ENCODE data around the gene TAGLN. TPM values are rescaled to one million over a fixed set of nuclear protein-coding genes. Genes with fewer than 3 reads are reported as not detected.

The TAGLN gene
- polyA plus RNA-seq, 1 of the 3 experiments (the other 2 are of a cell fraction): 519 TPM

GRCh38 chr11:117187007-117187406 is 12.2 kb upstream of the TAGLN start:
- no peak for DNase-seq
- Histone ChIP-seq H3K79me2 (ENCODE audit: insufficient read depth) (no peaks in the 10 kb centered on the region), H3K9me3 (no peaks in the 10 kb centered on the region), H3K4me1 (ENCODE audit: control insufficient read depth in 1 of 2, insufficient read depth in 2 of 2, low read depth in 1 of 2, low read length in 1 of 2) (no peaks in the 10 kb centered on the region), H3K9ac (no peak overlapping the region), H3K27ac (ENCODE audit: low read depth in 2 of 2, low read length in 1 of 2) (no peak overlapping the region), H3F3A (replicated peaks; ENCODE audit: insufficient read depth) (no peaks in the 10 kb centered on the region), H3K27me3 (ENCODE audit: insufficient read depth) (no peaks in the 10 kb centered on the region), H3K4me3 (ENCODE audit: low read depth in 2 of 2, low read length in 1 of 2) (no peak overlapping the region), H4K20me1 (ENCODE audit: insufficient read depth) (no peaks in the 10 kb centered on the region), H3K36me3 (replicated peaks in 1 of 2; ENCODE audit: control insufficient read depth in 1 of 2, insufficient read depth in 2 of 2, low read length in 1 of 2) (peaks cover 8 to 19% of the 10 kb centered on the region in 2 experiments), H3K4me2 (no peak overlapping the region), H2AFZ (ENCODE audit: low read depth) (no peak overlapping the region), H3K9me2 (no peaks in the 10 kb centered on the region)
- 89% methylated on average over 5 of the region's 6 CpGs for WGBS (ENCODE audit: low lambda C conversion rate)
- no peak for TF ChIP-seq FOXJ3 (CRISPR knock-in tag; IDR thresholded peaks at IDR 0.05)
- TF ChIP-seq SIN3A (IDR thresholded peaks at IDR 0.05; ENCODE audit: borderline replicate concordance, low read depth, low read length): no peak
- no peak for TF ChIP-seq EP300 (IDR thresholded peaks at IDR 0.05; ENCODE audit: borderline replicate concordance in 1 of 2, low read depth in 1 of 2, low read length in 1 of 2)
- no peak for TF ChIP-seq EZH2phosphoT487 (IDR thresholded peaks at IDR 0.05; ENCODE audit: borderline replicate concordance, low read depth)
- no peak for TF ChIP-seq NFIC (IDR thresholded peaks at IDR 0.05; ENCODE audit: borderline replicate concordance)
- no peak for TF ChIP-seq GATA2 (CRISPR knock-in tag; IDR thresholded peaks at IDR 0.05)
- TF ChIP-seq RXRA (IDR thresholded peaks at IDR 0.05; ENCODE audit: borderline replicate concordance, low read depth): no peak
- TF ChIP-seq REST (IDR thresholded peaks at IDR 0.05; ENCODE audit: low read depth, low read length): no peak
- no peak for TF ChIP-seq USF1 (IDR thresholded peaks at IDR 0.05; ENCODE audit: borderline replicate concordance, low read depth)
- TF ChIP-seq CTCF (IDR thresholded peaks at IDR 0.05): no peak
- no peak for TF ChIP-seq IRF3 (IDR thresholded peaks at IDR 0.05; ENCODE audit: low read depth, low read length)
- ChIA-PET POLR2A (no interaction called here), CTCF (no interaction called here)
